ENCODE measurements around the gene DGCR8. TPM values are rescaled to one million over a fixed set of nuclear protein-coding genes. Genes with fewer than 3 reads are reported as not detected.

DGCR8 gene
- total RNA-seq, 2 donors from 2014 or later, result 8.3 to 12.1 TPM

DNA sequence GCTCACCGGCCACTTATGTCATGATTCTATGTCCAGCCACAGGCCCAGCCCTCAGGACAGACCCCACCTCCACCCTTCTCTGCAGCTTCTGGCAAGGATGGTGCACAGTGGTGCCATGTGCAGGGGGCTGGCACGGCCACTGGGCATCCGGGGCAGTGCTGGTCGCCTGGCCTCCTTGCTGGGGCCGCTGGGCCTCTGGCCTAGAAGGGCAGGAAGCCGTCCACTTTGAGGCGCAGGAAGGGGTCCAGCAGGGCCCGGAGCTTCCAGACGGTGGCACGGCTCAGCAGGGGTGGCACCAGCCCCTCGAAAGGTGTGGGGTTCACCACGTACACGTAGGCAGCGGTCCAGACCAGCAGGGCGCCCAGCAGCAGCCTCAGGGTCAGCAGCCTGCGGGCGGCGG lies 68.4 kb downstream of the DGCR8 start:
- TF ChIP-seq, protein P1, sequence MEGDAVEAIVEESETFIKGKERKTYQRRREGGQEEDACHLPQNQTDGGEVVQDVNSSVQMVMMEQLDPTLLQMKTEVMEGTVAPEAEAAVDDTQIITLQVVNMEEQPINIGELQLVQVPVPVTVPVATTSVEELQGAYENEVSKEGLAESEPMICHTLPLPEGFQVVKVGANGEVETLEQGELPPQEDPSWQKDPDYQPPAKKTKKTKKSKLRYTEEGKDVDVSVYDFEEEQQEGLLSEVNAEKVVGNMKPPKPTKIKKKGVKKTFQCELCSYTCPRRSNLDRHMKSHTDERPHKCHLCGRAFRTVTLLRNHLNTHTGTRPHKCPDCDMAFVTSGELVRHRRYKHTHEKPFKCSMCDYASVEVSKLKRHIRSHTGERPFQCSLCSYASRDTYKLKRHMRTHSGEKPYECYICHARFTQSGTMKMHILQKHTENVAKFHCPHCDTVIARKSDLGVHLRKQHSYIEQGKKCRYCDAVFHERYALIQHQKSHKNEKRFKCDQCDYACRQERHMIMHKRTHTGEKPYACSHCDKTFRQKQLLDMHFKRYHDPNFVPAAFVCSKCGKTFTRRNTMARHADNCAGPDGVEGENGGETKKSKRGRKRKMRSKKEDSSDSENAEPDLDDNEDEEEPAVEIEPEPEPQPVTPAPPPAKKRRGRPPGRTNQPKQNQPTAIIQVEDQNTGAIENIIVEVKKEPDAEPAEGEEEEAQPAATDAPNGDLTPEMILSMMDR (IDR thresholded peaks at IDR 0.05), result no peak
- no peaks in the 10 kb centered on the region for H3K27me3 ChIP-seq
- no peaks in the 10 kb centered on the region for H3K4me1 ChIP-seq
- H3K27ac ChIP-seq, result no peak overlapping the region
- peaks cover 10% of the 10 kb centered on the region for H3K36me3 ChIP-seq
- no peak overlapping the region for H3K4me3 ChIP-seq
- no peak for DNase-seq (ENCODE audit: low spot score)
- H3K9me3 ChIP-seq, result no peaks in the 10 kb centered on the region

DNA sequence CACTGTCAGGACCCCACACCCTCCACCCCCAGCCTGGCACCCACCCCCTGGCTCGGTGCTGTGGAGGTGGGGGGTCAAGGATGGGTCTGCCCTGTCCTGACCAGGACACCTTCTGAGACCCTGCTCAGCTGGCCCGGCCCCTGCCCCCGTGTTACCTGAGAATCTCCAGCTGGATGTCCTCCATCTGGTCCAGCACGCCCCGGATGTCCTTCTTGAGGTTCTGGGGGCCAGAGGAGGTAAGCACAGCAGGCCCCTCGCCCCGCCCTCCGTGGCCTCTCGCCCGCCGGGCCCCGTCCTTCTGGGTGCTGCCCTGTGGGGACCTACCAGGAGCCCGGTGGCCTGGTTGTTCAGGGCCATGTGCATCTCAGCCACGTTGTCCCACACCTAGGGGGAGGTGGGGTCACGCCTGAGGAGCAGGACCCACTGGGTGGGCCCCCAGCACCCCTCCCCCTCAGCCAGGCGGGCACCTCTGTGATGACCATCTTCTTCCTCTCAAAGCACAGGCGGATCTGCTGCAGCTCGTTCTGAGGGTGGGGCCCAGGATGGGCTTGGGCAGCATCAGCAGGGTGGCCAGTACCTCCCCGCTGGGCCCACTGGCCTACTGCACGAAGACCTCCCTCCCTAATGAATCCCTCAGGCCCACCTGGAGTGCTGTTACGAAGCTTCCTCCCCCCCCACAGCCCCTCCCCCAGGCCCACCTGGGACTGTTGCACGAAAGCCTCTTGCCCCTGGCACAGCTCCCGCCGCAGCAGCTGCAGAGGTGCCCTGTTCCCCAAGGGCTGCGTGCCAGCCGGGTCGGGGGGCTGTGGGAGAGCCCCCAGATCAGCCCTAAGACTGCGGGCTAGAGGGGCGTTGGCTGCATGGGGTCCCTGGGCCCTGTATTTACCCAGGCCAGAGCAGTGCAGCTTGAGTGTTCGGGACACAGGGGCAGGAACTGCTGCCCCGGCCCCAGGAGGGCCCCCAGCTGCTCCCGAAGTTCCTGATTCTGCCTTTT lies 69.5 kb downstream of the DGCR8 start:
- Histone ChIP-seq H3K9me3 (no peaks in the 10 kb centered on the region), H3K36me3 (peaks cover 4% of the 10 kb centered on the region), H3K4me3 (no peak overlapping the region), H3K4me1 (no peaks in the 10 kb centered on the region), H3K27me3 (no peaks in the 10 kb centered on the region), H3K27ac (no peak overlapping the region)
- TF ChIP-seq, protein P1 (IDR thresholded peaks at IDR 0.05), result no peak
- no peak for DNase-seq (ENCODE audit: low spot score)

DNA sequence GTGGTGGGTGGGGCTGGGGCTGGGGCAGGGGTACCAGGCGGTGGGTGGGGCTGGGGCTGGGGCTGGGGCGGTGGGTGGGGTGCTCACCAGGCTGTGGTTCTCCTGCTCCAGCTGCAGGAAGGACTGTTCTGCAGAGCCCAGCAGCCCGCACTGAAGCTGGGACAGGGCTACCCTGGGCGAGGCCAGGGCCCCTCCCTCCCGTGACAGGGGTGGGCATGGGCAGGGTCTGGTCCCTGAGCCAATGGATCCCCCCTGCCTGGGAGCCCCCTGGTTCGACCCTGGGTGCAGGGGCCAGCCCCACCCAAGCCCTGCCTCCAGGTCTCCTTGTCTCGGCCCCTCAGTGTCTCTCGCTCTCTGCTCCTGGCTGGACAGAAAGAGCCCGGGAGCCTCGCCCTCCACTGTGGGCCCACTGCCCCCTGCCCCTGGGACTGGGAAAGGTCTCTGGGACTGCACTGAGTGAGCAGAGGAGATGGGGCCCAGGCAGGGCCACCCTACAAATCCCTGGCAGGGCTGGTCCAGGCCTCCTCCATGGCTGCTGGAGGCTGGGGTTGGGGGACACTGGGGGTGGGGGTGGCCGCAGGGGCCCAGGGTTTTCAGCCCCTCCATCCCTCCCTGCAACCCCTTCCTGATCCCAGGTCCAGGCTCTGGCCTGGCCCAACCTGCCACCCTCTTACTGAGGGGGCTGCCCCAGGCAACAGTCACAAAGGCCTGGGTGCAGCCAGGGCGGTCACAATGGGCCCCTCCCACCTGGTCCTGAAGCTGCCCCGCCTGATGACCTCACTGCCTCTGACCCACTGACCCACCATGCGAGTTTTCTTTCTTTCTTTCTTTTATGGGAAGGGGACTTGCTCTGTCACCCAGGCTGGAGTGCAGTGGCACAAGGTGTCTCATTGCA lies 70.6 kb downstream of the DGCR8 start, which contains the start of gene CCDC188:
TSS of gene CCDC188 (minus strand) at position 675 of the 895 bp plus-strand sequence. CDS start at position 606, 69 bp downstream.
- Histone ChIP-seq H3K36me3 (no peaks in the 10 kb centered on the region), H3K9me3 (no peaks in the 10 kb centered on the region), H3K27ac (no peak within 1 kb of the TSS), H3K4me3 (no peak within 1 kb of the TSS), H3K27me3 (no peaks in the 10 kb centered on the region), H3K4me1 (no peaks in the 10 kb centered on the region)
- DNase-seq (ENCODE audit: low spot score), result no peak
- TF ChIP-seq, protein P1 (IDR thresholded peaks at IDR 0.05), result no peak

- no peaks in the 10 kb centered on the region for H3K4me1 ChIP-seq
- no peaks in the 10 kb centered on the region for H3K36me3 ChIP-seq
- H3K4me3 ChIP-seq, result no peak overlapping the region
- TF ChIP-seq, protein P1 (IDR thresholded peaks at IDR 0.05), result no peak
- H3K27me3 ChIP-seq, result no peaks in the 10 kb centered on the region
- no peaks in the 10 kb centered on the region for H3K9me3 ChIP-seq
- H3K27ac ChIP-seq, result no peak overlapping the region
- no peak for DNase-seq (ENCODE audit: low spot score)
These were observed 71.2 kb downstream of the DGCR8 start for GRCh38 chr22:20151276-20151588.

DNA sequence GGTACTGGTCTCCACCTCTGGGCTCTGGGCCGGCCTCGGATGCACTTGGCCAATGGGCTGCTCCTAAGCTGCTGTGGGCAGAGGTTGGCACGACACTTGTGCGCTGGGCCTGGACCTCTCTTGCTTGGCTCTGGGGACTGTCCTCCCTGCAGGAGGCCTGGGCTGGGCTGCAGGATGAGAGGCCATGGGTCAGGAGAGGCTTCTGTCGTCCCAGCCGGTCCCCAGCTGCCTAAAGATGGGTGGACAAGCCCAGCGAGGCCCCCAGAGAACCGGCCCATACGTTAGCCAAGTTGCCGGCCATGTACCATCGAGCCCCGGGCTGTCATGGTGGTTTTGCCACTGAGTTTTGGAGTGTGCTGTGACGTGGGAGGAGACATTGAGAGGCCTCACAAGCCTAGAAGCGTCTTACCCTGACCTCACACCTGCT lies 72.4 kb downstream of the DGCR8 start:
- Histone ChIP-seq H3K9me3 (no peaks in the 10 kb centered on the region), H3K27ac (no peak overlapping the region), H3K4me1 (no peaks in the 10 kb centered on the region), H3K36me3 (no peaks in the 10 kb centered on the region), H3K27me3 (no peaks in the 10 kb centered on the region), H3K4me3 (no peak overlapping the region)
- no peak for DNase-seq (ENCODE audit: low spot score)
- TF ChIP-seq, protein P1 (IDR thresholded peaks at IDR 0.05), result no peak

All from right atrium auricular region (tissue), 2 donors.